Activated CD4-positive, alpha-beta T cell treated with anti-CD3 and anti-CD28 coated beads for 36 hours (primary cell): ENCODE data around the gene SAYSD1. TPM values are rescaled to one million over a fixed set of nuclear protein-coding genes. Genes with fewer than 3 reads are reported as not detected.

Source experiments
- ATAC-seq: fragments of 200-7000 bp; cut with Tn5 transposase; one replicate; pipeline ENCODE4 v1.10.0; 2021; ENCODE audit warnings: mild to moderate bottlenecking, moderate library complexity
- CTCF ChIA-PET: fragments of 350-600 bp; sonication (Branson Sonifier 250); formaldehyde crosslinking; loops from one replicate; lab custom pipeline; 2021; ENCODE audit warnings: antibody characterized with exemption; lab: Charles Lee
- POLR2A ChIA-PET: fragments of 350-600 bp; sonication (Branson Sonifier 250); formaldehyde crosslinking; loops from one replicate; lab custom pipeline; 2021; ENCODE audit warnings: antibody characterized with exemption, inconsistent platforms; lab: Charles Lee
- DNase-seq: peaks from one replicate; pipeline ENCODE4 v3.0.0-alpha.2; 2020
- H3K27ac Mint-ChIP-seq: one replicate; pipeline ENCODE4 v1.8.0; 2021; ENCODE audit warnings: mixed read lengths
- H3K27me3 Mint-ChIP-seq: one replicate; pipeline ENCODE4 v1.8.0; 2021; ENCODE audit warnings: mixed read lengths
- H3K36me3 Mint-ChIP-seq: one replicate; pipeline ENCODE4 v1.8.0; 2021; ENCODE audit warnings: low read depth, mixed read lengths
- H3K4me1 Mint-ChIP-seq: one replicate; pipeline ENCODE4 v1.8.0; 2021; ENCODE audit warnings: mixed read lengths
- H3K4me3 Mint-ChIP-seq: one replicate; pipeline ENCODE4 v1.8.0; 2021; ENCODE audit warnings: mild to moderate bottlenecking, moderate library complexity, mixed read lengths
- H3K9me3 Mint-ChIP-seq: one replicate; pipeline ENCODE4 v1.8.0; 2021; ENCODE audit warnings: low read depth, mixed read lengths
- intact Hi-C, 2 experiments: fragments of 100-400 bp; cut with DNase I in 1 of 2; cut with micrococcal nuclease in 1 of 2; formaldehyde crosslinking; loops; one replicate each; pipeline versions ENCODE4 v1.14.2 to v1.15.1; 2022 to 2024; cut with DNase I, micrococcal nuclease
- total RNA-seq, 2 experiments: library from RNA; stranded (reverse); gene quantifications; one replicate each; pipeline ENCODE4 v1.2.3, GENCODE V29; 2021

The SAYSD1 gene
- total RNA-seq, 2 experiments from 2014 or later, result 14.1 to 16.7 TPM

- Mint-ChIP-seq H3K27me3 (peaks cover 3% of the 10 kb centered on the region), H3K9me3 (no peaks in the 10 kb centered on the region), H3K27ac (no peak overlapping the region), H3K36me3 (no peaks in the 10 kb centered on the region), H3K4me1 (no peaks in the 10 kb centered on the region), H3K4me3 (no peak overlapping the region)
- intact Hi-C loops, result no loop called here
- ATAC-seq, result no peak
- CTCF ChIA-PET, result no interaction called here
- POLR2A ChIA-PET, result no interaction called here
- DNase-seq, result no peak
Observed at GRCh38 chr6:39068391-39068790, 46.6 kb downstream of the SAYSD1 start.

- H3K4me1 Mint-ChIP-seq, result no peaks in the 10 kb centered on the region
- H3K36me3 Mint-ChIP-seq, result no peaks in the 10 kb centered on the region
- ChIA-PET CTCF (no interaction called here), POLR2A (no interaction called here)
- no peak overlapping the region for H3K4me3 Mint-ChIP-seq
- H3K9me3 Mint-ChIP-seq, result no peaks in the 10 kb centered on the region
- no peak overlapping the region for H3K27ac Mint-ChIP-seq
- no peak for DNase-seq
- ATAC-seq, result no peak
- intact Hi-C loops, result no loop called here
- peaks cover 5% of the 10 kb centered on the region for H3K27me3 Mint-ChIP-seq
Observed at GRCh38 chr6:39065561-39065960, 49.4 kb downstream of the SAYSD1 start.

GRCh38 chr6:39063526-39063925, 51.5 kb downstream of the SAYSD1 start:
- ChIA-PET CTCF (no interaction called here), POLR2A (no interaction called here)
- no peaks in the 10 kb centered on the region for H3K4me1 Mint-ChIP-seq
- H3K27me3 Mint-ChIP-seq, result peaks cover 7% of the 10 kb centered on the region
- no peak for DNase-seq
- intact Hi-C loops, result no loop called here
- ATAC-seq, result no peak
- H3K27ac Mint-ChIP-seq, result no peak overlapping the region
- no peaks in the 10 kb centered on the region for H3K36me3 Mint-ChIP-seq
- H3K9me3 Mint-ChIP-seq, result no peaks in the 10 kb centered on the region
- H3K4me3 Mint-ChIP-seq, result no peak overlapping the region

GRCh38 chr6:39062014-39062740, 52.8 kb downstream of the SAYSD1 start:
- Mint-ChIP-seq H3K4me1 (no peaks in the 10 kb centered on the region), H3K9me3 (no peaks in the 10 kb centered on the region), H3K27me3 (peaks cover 7% of the 10 kb centered on the region), H3K4me3 (no peak overlapping the region), H3K36me3 (no peaks in the 10 kb centered on the region), H3K27ac (no peak overlapping the region)
- intact Hi-C loops, result no loop called here
- ATAC-seq (no peak), DNase-seq (no peak)
- ChIA-PET CTCF (interaction anchor here (0.7 to 3.4 kb wide), 3 partner anchors 26 to 63 kb away, joined by 3 to 12 read pairs (median 3); no protein-coding TSS in a partner anchor), POLR2A (no interaction called here)

- Mint-ChIP-seq H3K9me3 (no peaks in the 10 kb centered on the region), H3K27me3 (peaks cover 7% of the 10 kb centered on the region), H3K36me3 (no peaks in the 10 kb centered on the region), H3K27ac (no peak overlapping the region), H3K4me1 (no peaks in the 10 kb centered on the region), H3K4me3 (no peak overlapping the region)
- ChIA-PET CTCF (interaction anchor here (1.3 to 3.4 kb wide), 2 partner anchors 27 to 31 kb away, joined by 3 to 12 read pairs; no protein-coding TSS in a partner anchor), POLR2A (no interaction called here)
- intact Hi-C loops, result no loop called here
- ATAC-seq (no peak), DNase-seq (no peak)
Observed at GRCh38 chr6:39061588-39061987, 53.4 kb downstream of the SAYSD1 start.

- peaks cover 7% of the 10 kb centered on the region for H3K27me3 Mint-ChIP-seq
Observed at GRCh38 chr6:39061182-39061581, 53.8 kb downstream of the SAYSD1 start.

GRCh38 chr6:39060467-39061160, 54.4 kb downstream of the SAYSD1 start:
- intact Hi-C loops, result no loop called here
- no peak for DNase-seq
- Mint-ChIP-seq H3K36me3 (no peaks in the 10 kb centered on the region), H3K4me1 (no peaks in the 10 kb centered on the region), H3K9me3 (no peaks in the 10 kb centered on the region), H3K27ac (no peak overlapping the region), H3K27me3 (peaks cover 7% of the 10 kb centered on the region), H3K4me3 (no peak overlapping the region)
- no peak for ATAC-seq
- ChIA-PET POLR2A (no interaction called here), CTCF (interaction anchor here (0.5 to 3.4 kb wide), 4 partner anchors 28 to 1785 kb away, joined by 3 to 12 read pairs (median 3); no protein-coding TSS in a partner anchor)

More at GRCh38 chr6:39061182-39061581, 53.8 kb downstream of the SAYSD1 start:
- ATAC-seq, result no peak
- H3K36me3 Mint-ChIP-seq, result no peaks in the 10 kb centered on the region
- H3K27ac Mint-ChIP-seq, result no peak overlapping the region
- CTCF ChIA-PET, result interaction anchor here (1.3 to 3.4 kb wide), 2 partner anchors 27 to 31 kb away, joined by 3 to 12 read pairs; no protein-coding TSS in a partner anchor
- no peak overlapping the region for H3K4me3 Mint-ChIP-seq
- no peaks in the 10 kb centered on the region for H3K4me1 Mint-ChIP-seq
- H3K9me3 Mint-ChIP-seq, result no peaks in the 10 kb centered on the region
- intact Hi-C loops, result no loop called here
- POLR2A ChIA-PET, result no interaction called here
- no peak for DNase-seq

GRCh38 chr6:39059496-39060310, 55.3 kb downstream of the SAYSD1 start:
- ChIA-PET CTCF (interaction anchor here (0.5 to 3.4 kb wide), 4 partner anchors 25 to 1786 kb away, joined by 3 to 12 read pairs (median 3); no protein-coding TSS in a partner anchor), POLR2A (interaction anchor here (0.7 kb wide), 1 partner anchor 187 kb away, joined by 4 read pairs; no protein-coding TSS in a partner anchor)
- intact Hi-C loops, result no loop called here
- H3K27ac Mint-ChIP-seq, result no peak overlapping the region
- H3K4me3 Mint-ChIP-seq, result no peak overlapping the region
- no peaks in the 10 kb centered on the region for H3K9me3 Mint-ChIP-seq
- peaks cover 7% of the 10 kb centered on the region for H3K27me3 Mint-ChIP-seq
- no peak for ATAC-seq
- no peak for DNase-seq
- H3K4me1 Mint-ChIP-seq, result no peaks in the 10 kb centered on the region
- H3K36me3 Mint-ChIP-seq, result no peaks in the 10 kb centered on the region

- POLR2A ChIA-PET, result no interaction called here
- H3K27me3 Mint-ChIP-seq, result peaks cover 7% of the 10 kb centered on the region
Observed at GRCh38 chr6:39058471-39059147, 56.4 kb downstream of the SAYSD1 start.

GRCh38 chr6:39057251-39058155, 57.5 kb downstream of the SAYSD1 start:
- Mint-ChIP-seq H3K27me3 (peaks cover 12% of the 10 kb centered on the region), H3K4me3 (no peak overlapping the region), H3K4me1 (no peaks in the 10 kb centered on the region), H3K9me3 (no peaks in the 10 kb centered on the region), H3K36me3 (no peaks in the 10 kb centered on the region), H3K27ac (no peak overlapping the region)
- CTCF ChIA-PET, result no interaction called here
- intact Hi-C loops, result no loop called here
- POLR2A ChIA-PET, result no interaction called here
- ATAC-seq, result no peak
- no peak for DNase-seq

More at GRCh38 chr6:39058471-39059147, 56.4 kb downstream of the SAYSD1 start:
- H3K9me3 Mint-ChIP-seq, result no peaks in the 10 kb centered on the region
- no peak overlapping the region for H3K4me3 Mint-ChIP-seq
- DNase-seq, result no peak
- CTCF ChIA-PET, result interaction anchor here (0.6 to 0.8 kb wide), 2 partner anchors 23 to 28 kb away, joined by 3 read pairs; no protein-coding TSS in a partner anchor
- no peaks in the 10 kb centered on the region for H3K36me3 Mint-ChIP-seq
- H3K4me1 Mint-ChIP-seq, result no peaks in the 10 kb centered on the region
- intact Hi-C loops, result no loop called here
- no peak overlapping the region for H3K27ac Mint-ChIP-seq
- ATAC-seq, result no peak
